ENCODE measurements around the gene PPP1R27. TPM values are rescaled to one million over a fixed set of nuclear protein-coding genes. Genes with fewer than 3 reads are reported as not detected.

The PPP1R27 gene
- total and polyA plus RNA-seq, 9 of the 15 experiments (the other 6 are each of a cell fraction or from before 2014, with no cell fraction given): 0.29 to 6.9 (median 1.5) TPM; not detected in 2

- TF ChIP-seq ZNF609 (CRISPR knock-in tag; IDR thresholded peaks at IDR 0.05; ENCODE audit: borderline replicate concordance) (no peak), SREBF1 (IDR thresholded peaks at IDR 0.05; ENCODE audit: borderline replicate concordance, low read depth, low read length) (no peak), USF1 (CRISPR knock-in tag; IDR thresholded peaks at IDR 0.05) (peak; percentile 42), DIDO1 (tag; IDR thresholded peaks at IDR 0.05; ENCODE audit: low read depth) (no peak), CSDE1 (IDR thresholded peaks at IDR 0.05) (no peak), ZNF24 (IDR thresholded peaks at IDR 0.05) (no peak), RBM14 (IDR thresholded peaks at IDR 0.05; ENCODE audit: borderline replicate concordance, insufficient read depth, low read depth, low read length) (no peak), MLX (CRISPR knock-in tag; conservative IDR thresholded peaks at IDR 0.05) (no peak), GATAD2B (IDR thresholded peaks at IDR 0.05; ENCODE audit: borderline replicate concordance) (peak; percentile 90), THAP12 (CRISPR knock-in tag; IDR thresholded peaks at IDR 0.05) (peak; percentile 89), ELK1 (CRISPR knock-in tag; IDR thresholded peaks at IDR 0.05) (no peak), HNRNPUL1 (IDR thresholded peaks at IDR 0.05; ENCODE audit: low read length) (no peak), SIN3B (IDR thresholded peaks at IDR 0.05; ENCODE audit: low read depth) (no peak), MLLT1 (IDR thresholded peaks at IDR 0.05) (0 out of 4 replicates have a peak, but pooled peaks of 1 of the 2 experiments have one; percentile 6), CTBP1 (IDR thresholded peaks at IDR 0.05; ENCODE audit: borderline replicate concordance) (peak; percentile 86), RBM39 (optimal IDR thresholded peaks at IDR 0.05; ENCODE audit: low read depth, low read length) (no peak)
Observed at GRCh38 chr17:81832608-81833159, 2.2 kb downstream of the PPP1R27 start (continued).
